GM18508 (cell line): Measurements from ENCODE around the gene DLGAP4.

Source experiments
- ATAC-seq: cut with Tn5 transposase; IDR thresholded peaks from one replicate; pipeline ENCODE4 v1.9.1; 2021; ENCODE audit warnings: moderate number of reproducible peaks; ENCODE audit not compliant: insufficient read depth, unreplicated experiment

DLGAP4 gene, protein sequence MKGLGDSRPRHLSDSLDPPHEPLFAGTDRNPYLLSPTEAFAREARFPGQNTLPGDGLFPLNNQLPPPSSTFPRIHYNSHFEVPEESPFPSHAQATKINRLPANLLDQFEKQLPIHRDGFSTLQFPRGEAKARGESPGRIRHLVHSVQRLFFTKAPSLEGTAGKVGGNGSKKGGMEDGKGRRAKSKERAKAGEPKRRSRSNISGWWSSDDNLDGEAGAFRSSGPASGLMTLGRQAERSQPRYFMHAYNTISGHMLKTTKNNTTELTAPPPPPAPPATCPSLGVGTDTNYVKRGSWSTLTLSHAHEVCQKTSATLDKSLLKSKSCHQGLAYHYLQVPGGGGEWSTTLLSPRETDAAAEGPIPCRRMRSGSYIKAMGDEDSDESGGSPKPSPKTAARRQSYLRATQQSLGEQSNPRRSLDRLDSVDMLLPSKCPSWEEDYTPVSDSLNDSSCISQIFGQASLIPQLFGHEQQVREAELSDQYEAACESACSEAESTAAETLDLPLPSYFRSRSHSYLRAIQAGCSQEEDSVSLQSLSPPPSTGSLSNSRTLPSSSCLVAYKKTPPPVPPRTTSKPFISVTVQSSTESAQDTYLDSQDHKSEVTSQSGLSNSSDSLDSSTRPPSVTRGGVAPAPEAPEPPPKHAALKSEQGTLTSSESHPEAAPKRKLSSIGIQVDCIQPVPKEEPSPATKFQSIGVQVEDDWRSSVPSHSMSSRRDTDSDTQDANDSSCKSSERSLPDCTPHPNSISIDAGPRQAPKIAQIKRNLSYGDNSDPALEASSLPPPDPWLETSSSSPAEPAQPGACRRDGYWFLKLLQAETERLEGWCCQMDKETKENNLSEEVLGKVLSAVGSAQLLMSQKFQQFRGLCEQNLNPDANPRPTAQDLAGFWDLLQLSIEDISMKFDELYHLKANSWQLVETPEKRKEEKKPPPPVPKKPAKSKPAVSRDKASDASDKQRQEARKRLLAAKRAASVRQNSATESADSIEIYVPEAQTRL

DNA sequence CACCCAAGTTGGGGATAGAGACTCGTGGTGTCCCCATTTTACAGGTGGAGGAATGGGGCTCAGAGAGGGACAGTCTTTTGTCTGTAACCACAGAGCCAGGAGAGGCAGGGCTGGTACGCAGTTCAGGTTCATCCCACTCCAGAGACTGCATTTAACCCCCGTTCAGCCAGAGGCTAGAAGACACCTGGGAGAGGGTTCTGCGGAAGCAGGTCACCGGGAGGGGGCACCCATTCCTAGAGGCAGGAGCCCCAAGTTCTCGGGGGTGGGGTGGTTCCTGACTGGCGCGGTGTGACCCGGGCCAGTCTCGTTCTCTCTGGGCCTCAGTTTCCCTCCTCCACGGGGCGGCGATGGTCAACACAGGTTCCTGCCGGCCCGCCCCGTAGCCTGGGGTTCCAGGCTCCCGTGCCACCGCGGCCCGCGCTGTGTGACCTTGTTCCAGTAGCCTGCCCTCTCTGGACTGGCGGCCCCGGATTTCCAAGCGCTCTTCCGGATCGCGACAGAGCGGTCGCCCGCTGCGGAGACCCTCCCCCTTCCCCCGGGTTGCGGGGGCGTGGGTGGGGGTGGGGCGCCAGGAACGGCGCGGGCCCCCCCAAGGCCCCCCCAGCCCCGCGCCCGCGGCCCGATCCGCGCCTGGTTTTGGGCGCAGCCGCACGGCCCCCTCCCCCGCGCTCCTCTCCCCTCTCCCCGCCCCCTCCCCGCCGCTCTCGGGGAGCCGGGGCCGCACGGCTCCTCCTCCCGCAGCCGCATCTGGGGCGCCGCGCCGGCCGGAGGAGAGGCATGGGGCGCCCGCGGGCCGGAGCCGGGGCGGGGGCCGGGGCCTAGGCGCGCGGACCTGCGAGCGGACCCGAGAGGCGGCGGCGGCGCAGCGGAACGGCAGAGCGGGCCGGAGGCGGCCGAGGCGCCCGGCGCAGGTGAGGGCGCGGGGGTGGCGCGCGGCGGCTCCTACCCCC lies at the start of gene DLGAP4:
DLGAP4 (plus strand) TSS at position 738 of the 950 bp plus-strand sequence. CDS start 125,379 bp downstream, outside the sequence.
- no peak for ATAC-seq

DNA sequence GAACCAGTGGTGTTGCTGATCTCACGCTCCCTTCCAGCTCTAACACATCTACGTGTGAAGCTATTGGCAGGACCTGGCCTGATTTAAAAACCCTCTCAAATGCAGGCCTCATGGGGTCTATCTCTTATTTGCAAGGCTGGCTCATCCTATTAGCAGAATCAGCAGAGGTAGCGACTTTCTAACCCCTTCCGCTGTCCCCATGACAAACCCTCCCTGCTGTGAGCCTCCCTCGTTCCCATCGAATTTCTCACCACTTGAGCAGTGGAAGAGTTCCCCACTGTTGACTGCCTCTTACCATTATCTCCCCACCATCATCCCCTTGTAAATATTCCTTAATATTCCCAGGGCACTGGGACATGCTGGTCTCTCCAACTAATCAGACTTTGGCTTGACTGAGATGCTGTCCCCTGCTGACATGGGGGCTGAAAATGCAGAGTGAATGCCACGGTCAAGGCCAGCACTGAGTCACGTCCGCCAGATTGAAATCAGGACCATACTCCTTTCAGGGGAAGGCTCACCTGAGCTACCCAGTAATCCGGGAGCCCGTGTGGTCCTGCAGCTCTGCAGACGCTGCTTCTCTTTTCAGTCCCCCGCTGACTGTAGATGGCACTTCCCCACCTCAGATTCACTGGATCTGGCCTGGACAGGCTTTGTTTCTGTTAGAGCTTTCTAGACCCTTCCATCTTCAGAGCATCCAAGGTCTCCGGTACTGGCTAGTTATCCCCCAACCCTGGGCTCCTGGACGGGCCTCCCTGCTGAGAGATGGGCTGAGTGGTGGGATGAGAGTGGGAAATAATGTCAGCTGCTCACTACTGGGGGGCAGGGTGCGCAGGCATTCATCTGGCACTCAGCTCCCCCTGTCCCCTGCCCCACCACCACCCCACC lies 46.7 kb upstream of the DLGAP4 start:
- no peak for ATAC-seq

DNA sequence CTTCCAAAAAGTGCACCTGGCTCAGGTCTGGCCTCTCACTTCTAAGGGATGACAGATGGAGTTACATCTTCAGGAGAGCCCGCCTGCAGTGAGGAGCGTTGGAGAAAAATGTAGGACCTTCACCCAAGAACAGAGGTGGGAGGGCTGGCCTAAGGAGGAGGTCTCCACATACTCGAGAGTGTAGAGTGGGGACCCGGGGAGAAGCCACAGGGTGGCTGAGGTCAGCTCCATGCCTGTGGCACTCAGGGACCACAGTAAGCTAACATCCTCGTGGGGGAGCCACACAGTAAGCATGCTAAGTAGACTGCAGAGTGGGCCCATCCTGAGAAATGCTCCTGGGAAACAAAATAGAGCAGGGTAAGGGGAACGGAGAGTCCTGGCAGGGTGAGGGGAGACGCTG lies 45.8 kb upstream of the DLGAP4 start:
- no peak for ATAC-seq

DNA sequence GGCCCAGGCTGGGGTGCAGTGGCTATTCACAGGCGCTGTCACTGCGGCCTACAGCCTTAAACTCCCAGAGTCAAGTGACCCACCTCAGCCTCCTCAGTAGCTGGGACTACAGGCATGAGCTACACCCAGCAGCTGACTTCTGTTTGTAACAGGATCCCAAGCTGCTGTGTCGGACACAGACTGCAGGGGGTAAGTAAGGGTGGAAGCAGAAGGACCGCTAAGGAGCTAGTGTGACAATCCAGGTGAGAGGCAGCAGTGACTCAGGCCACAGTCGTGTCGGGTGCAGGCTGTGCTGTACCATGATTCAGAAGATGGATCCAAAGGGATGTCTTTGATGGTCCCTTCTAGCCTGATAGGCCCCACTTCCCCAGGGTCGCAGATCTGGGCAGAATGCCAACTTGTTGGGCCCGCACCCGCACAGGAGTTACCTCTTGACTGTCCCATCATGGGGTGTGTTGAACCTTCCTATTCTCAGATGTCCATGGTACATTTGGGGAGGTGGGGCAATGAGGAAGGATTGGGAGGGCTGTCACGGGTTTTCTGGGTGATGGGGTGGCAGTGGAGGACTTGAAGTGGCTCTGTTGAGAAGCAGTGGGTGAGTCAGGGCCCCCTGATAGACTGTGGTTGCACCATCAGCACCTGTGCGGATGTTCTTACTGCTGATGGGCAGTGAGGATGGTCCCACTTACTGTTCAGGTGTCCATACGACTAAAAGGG lies 44.6 kb upstream of the DLGAP4 start:
- ATAC-seq: no peak

DNA sequence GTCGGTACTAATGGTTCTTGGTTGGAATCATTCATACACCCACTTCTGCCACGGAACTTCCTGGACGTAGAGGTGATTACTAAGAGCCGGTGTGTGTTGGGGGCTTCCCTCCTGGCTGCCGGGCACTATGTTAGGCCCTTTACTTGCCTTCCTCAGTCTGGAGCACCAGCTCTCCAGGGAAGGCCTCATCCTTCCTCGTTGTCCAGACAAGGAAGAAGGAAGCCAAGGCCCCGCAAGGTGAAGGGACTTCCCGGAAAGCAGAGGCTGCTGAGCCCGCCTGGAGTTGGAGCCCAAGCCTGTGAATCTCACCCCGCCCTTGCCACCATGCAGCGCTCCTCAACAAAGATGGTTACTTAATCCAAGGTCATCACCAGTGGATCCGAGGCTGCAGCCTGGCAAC lies 43.7 kb upstream of the DLGAP4 start:
- no peak for ATAC-seq

DNA sequence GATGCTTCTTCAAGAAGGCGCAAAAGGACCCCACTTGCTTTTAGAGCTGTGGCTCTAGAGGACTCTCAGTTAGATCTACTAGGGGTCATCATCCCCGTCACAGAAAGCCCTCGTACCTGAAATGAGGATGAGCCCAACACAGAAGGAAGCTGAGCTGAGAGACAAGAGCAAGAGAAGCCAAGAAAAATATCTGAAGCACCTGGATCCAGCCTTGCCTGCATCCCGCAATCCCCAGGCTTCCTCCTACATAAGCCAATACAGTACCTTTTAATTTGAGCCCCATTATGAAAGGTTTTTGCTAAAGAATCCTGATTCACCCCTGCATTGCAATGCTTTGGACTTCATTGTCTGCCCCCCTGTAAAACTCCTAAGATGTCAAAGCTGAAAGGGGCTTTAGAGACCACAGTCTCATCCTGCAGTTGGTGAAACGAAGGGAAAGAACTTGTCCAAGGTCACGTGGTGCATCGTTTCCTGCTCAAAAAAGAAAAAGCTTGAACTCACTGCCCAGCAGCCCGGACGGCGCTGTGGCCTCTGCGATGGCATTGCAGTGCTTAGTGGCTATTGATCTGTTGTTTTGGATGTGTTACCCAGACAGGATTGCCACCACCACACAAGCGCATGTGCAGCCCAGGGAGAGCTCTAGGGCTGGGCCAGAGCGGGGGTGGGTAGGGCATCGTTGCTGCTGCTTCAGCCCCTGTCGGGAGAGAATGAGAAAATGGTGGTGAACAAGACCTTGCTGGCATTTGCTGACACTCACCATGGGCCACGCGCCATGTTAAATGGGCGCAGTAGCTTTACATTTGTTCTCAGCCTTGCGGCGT lies 41.5 kb upstream of the DLGAP4 start:
- ATAC-seq: no peak

DNA sequence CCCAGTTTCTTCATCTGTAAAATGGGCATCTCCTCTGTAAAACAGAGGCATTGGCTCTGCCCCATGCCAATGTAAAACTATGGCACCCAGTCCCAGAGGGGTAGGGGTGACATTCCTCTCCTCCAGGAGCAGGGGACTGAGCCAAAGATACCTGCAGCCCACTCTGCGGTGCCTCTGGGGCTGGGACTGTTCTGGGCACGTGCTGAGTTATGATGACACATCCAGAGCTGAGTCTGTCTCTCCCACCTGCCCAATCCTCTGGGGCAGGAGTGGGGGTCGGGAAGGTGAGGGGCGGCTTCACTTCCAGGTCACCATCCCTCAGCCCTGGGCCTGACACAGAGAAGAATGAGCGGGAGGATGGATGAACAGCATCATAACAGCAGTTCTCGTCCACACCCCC lies 40.0 kb upstream of the DLGAP4 start:
- no peak for ATAC-seq

DNA sequence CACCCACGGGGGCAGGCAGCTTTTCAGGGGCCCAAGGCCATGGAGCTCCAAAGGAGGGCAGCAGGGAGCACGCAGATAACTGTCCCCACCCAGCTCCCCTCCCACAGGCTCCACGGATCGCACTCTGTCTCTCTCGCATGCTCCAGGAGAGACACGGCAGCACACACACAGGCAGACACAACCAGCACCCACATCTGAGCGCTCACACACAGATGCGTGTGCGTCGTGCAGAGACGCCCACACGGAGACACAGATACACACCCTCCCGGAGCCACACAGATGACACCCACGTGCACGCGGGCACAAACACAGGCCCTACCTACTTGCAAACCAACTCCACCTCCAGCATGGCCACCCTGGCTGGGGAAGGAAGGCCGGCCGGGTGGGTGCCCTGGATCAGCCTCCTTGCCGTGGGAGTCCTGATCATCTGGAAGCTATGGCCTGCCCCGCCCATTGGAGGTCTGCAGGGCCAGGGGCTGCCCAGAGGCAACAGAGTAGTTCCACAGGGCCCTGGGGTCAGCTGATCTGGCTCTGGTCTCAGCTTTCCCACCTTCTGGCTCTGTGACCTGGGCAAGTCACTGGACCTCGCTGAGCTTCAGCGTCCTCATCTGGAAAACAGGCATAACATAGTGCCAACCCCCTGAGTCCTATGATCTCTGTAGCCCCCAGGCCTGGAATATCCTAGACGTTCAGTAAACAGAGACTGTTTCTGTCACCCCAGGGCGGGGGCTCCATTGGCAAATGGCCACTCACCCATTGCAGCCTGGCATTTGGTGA lies 38.3 kb upstream of the DLGAP4 start:
- ATAC-seq: no peak

DNA sequence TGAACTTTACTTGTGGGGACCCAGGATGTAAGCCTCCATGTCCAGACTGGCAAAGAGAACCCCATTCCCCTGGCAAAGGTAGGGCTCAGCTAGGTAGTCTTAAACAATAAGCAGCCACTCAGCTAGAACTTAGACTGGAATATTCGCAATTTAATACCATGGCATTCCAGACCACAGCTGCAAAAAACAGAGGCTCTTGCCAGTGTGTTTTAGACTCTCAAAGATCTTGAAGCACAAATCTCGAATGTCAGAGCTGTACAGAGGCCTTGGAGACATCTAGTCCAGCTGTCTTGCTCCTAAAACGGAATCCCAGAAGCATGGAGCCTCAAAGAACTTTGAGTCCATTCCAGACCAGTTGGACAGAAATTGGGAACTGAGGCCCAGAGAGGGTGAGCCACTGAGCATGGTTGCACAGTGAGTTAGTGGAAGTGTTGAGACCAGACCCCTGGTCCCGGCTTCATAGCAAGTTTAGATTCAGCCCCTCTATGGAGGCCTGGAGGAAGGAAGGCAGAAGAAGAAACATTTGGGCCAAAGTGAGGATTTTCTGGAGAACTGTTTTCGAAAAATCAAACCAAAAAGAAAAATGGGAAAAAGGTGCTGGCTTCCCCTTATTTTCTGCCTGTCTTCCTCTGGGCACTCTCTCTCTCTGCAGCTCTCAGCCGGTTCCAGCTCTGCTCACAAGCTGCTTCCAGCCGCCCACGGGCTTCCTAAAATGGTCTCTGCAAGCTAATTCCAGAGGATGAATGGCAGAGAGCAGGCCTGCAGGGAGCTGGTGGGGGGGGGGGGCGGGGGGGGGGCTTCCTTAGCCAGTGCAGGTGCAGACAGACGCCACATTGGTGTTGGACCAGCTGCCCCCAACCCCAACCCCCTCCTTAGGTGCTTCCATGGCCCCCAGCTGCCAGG lies 37.4 kb upstream of the DLGAP4 start:
- no peak for ATAC-seq

DNA sequence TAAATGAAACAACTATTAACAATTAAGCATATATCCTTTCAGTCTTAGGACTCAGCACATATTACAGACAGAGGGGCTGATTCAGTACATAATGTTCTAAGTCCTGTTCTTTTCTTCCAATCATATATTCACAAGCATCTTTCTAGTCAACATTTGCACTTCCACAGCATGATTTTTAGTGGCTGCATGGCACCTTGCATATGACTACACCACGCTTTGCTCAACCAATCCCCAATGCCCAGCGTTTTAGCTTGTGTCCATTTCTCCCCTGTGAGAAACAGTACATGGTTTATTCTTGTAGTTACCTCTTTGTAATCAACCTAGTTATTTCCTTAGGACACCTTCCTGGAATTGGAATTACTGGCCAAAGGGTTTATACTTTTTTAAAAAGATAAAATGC lies 36.6 kb upstream of the DLGAP4 start:
- no peak for ATAC-seq

DNA sequence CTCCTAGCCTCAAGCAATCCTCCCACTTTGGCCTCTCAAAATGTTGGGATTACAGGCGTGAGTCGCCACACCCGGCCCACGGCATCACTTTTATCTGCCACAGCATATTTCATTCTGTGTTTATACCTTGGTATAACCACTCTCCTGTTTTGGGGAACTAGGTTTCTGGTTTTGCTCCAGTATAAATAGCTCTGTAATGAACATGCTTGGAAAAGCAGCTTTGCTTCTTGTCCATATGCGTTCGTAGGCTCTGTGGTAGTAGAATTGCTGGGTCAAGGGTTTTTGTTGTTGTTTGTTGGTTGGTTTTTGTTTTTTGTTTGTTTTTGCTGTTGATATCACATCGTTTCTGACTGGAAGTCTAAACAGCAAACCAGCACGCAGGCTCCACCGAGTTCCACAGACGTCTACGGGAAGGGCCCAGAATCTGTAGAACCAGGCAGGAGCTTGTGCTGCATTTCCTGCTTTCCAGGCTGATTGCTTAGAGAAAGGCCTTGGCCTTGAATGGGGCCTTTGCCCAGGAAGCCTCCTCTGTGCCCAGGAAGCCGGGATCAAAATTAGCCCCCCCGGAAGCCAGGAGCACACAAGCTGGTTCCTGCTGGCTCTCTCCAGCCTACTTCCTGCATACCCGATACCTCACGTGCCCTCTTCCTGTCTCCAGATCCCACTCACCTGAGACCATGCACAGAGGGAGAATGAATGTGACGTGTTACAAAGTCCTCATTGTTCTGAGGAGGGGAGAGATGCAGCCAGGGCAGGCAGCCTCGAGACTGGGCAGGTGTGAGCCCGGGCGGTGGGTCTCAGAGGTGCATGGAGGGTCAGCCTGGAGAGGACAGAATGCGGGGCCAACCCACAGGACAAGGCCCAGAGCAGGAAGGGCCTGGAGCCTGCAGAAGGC lies 35.1 kb upstream of the DLGAP4 start:
- ATAC-seq: no peak

DNA sequence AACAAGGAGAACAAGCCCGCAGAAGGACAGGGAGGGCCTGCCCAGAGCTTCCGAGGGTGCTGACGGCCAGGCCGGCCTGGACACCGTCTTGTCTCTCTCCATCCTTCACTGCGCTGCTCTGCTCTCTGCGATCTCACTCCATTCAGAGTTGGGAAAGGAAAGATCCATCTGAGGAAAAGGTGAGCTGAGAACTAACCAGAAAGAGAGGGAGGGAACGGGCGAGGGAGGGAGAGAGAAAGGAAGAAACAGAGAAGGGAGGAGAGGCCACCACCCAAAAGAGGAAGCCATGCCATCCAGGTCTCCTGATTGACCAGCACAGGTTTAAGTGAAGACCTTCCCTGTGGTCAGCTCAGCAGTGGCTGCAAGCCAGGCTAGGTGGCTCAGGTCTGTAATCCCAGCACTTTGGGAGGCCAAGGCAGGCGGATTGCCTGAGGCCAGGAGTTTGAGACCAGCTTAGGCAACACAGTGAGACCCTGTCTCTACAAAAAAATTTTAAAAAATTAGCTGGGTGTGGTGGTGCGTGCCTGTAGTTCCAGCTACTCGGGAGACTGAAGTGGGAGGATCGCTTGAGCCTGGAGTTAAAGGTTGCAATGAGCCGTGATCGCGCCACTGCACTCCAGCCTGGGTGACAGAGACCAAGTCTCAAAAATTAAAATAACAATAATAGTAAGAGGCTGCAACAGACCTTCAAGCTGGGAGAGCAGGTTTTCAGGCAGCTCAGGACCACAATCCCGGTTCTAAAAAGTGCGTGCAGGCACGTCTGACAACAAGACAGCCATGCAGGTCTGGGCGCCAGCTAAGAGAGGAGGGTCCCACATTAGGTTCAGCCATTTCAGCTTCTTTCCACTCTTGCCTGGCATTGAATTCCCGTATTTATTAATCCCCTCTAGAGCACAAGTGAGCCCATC lies 34.2 kb upstream of the DLGAP4 start:
- ATAC-seq: no peak

DNA sequence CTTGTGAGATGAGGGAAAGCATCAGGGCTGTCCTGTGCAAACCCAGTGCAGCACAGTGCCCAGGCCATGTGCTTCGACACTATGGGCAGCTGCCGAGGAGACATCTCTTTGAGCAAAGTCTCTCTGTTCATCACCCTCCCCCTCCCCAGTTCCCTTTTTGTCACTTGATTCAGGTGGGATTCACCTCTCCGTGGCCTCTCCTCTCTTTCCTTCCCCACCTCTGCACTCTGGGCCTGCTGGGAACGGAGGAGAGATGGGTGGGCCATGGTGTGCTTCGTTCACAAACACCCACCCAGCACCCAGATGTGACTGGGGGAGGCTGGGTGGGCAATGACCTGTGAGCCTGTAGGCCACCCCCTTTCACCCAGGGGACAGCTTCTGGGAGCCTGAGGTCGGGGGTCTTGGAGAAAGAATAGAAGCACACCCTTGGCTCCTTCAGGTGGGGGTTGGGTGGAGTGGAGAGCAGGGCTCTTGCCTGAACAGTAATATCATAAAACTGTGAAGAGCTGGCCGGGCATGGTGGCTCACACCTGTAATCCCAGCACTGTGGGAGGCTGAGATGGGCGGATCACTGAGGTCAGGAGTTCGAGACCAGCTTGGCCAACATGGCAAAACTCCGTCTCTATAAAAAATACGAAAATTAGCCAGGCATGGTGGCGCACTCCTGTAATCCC lies 33.5 kb upstream of the DLGAP4 start:
- no peak for ATAC-seq
